GM12875 (cell line): Measurements from ENCODE around the gene PLCB3.

Experiments used
- H3K4me3 ChIP-seq: one replicate; pipeline ENCODE4 v1.5.1; 2011; ENCODE audit warnings: low read depth, low read length, control low read depth
- TF ChIP-seq, protein P1 (sequence below): IDR thresholded peaks from 2 replicates; pipeline ENCODE4 v1.5.1; 2011; ENCODE audit warnings: low read depth, mild to moderate bottlenecking, control low read depth, inconsistent platforms, low read length, moderate library complexity, borderline replicate concordance; ENCODE audit not compliant: insufficient read depth

Gene PLCB3

DNA sequence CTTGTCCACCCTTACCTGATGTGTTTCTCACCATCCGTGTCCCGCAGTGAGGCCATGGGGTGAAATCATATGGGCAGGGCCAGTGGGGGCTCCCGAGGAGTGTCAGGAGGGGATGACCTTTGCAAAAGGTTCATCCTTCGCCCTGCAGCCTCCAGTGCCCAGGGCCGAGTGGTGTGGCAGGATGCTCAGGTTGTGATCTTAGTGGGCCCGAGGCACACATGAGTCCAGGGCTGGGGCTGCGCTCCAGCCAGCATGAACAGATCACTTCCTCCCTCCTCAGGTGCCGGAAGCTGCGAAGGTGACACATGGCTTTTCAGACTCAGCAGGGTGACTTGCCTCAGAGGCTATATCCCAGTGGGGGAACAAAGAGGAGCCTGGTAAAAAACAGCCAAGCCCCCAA, 13.3 kb upstream of the PLCB3 start:
- TF ChIP-seq, protein P1, sequence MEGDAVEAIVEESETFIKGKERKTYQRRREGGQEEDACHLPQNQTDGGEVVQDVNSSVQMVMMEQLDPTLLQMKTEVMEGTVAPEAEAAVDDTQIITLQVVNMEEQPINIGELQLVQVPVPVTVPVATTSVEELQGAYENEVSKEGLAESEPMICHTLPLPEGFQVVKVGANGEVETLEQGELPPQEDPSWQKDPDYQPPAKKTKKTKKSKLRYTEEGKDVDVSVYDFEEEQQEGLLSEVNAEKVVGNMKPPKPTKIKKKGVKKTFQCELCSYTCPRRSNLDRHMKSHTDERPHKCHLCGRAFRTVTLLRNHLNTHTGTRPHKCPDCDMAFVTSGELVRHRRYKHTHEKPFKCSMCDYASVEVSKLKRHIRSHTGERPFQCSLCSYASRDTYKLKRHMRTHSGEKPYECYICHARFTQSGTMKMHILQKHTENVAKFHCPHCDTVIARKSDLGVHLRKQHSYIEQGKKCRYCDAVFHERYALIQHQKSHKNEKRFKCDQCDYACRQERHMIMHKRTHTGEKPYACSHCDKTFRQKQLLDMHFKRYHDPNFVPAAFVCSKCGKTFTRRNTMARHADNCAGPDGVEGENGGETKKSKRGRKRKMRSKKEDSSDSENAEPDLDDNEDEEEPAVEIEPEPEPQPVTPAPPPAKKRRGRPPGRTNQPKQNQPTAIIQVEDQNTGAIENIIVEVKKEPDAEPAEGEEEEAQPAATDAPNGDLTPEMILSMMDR, result no peak
- no peak overlapping the region for H3K4me3 ChIP-seq

DNA sequence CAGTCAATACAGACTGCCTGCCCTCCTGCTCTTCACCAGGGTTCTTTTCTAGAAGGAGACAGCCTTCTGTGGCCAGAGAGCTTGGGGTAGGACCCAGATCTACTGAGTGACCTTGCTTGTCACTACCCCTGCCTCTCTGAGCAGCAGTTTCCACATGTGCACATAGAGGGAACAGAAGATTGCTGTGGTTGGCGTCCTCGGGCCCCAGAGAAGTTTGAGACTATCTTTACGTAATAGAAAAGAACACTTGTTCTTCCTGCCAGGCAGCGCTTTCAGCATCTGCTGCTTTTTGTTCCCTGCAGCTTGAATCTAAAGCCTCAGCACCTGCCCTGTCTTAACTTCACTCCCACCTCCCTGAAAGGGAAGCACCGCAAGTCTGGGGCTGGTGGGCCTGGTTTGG, 12.3 kb upstream of the PLCB3 start:
- H3K4me3 ChIP-seq, result no peak overlapping the region
- TF ChIP-seq, protein P1, result no peak

DNA sequence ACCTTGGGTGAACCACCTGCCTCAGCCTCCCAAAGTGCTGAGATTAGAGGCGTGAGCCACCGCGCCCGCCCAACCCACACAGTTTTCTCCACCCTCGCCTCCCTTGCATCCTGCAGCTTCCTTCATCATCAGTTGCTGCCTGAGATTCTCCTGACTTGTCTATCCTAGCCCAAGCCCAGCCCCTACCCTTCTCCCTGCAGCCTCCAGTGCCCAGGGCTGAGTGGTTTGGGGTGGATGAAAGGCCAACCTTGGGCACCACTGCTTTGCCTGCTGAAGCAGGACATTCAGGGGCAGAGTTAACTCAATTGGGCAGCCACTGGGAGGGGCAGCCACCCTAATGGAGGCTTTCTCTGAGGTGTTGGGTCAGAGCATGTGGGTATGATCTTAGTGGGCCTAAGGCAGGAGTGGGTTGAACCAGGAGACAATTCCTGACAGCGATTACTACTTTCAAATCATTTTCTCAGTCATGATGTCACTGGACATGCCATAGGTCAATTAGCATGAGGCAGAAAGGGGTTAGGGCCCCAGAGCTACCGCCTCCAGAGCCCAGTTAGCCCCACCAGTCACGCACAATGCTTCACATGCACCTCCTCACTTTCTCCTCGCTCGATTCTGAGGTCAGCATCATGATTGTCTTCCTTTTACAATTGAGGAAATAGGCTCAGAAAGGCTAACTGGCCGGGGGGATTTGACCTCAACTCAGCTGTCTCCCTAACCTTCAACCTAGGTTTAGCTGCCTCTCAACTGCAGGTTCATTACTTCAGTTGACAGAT, 11.5 kb upstream of the PLCB3 start:
- peak overlapping the region; percentile 66 for H3K4me3 ChIP-seq

DNA sequence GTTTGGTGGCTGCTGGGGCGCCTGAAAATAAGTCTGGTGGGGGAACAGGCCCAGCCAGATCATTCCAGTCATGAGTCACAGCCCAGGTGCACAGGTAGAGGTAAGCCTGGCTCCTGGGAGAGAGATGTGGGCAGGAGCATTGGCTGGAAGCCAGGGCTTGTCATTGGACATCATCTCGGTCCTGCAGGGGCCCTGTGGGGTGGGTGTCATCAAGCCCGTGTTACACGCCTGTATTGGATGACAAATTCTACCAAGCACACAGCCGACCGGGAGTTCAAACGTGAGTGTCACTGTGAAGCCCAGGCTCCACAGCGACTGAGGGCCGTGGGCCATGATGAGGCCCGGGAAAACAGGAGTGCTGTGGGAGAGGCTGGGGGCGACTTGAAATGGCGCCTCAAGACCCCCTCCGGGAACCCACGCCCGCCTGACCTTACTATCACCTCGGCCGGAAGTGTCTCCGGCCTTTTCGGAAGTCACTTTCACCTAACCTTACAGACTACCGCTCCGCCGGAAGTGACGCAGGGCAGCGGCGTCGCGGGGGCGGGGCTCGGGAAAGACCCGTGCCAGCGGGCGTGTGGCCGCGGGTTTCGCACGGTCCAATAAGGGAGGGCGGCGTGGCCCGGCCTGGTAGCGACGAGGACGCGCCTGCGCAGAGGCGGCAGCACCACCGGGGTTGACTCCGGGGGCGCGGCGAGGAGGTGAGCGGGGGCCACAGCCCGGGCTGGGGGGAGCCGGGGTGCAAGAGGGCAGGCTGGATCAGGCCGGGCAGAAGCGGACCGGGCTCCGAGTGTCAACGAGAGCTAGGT, 10.7 kb upstream of the PLCB3 start, which contains the start of gene FKBP2:
FKBP2 (plus strand) TSS at position 661 of the 806 bp plus-strand sequence. CDS start 1,293 bp downstream, outside the sequence.
- TF ChIP-seq, protein P1, result no peak
- H3K4me3 ChIP-seq, result peak within 1 kb of the TSS; percentile 69

More for the DNA sequence above, 11.5 kb upstream of the PLCB3 start:
- TF ChIP-seq, protein P1, result no peak

DNA sequence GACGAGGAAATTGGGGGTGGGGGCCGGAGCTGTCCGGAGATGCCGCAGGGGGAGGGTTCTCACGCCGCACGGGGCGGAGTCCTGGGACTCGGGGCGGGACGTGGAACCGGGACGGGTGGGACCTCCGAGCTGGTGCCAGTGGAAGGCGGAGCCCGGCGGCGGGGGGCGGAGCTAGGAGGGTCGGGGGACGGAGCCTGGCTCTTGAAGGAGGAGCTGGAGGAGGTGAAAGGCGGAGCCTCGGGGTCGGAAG, 10.2 kb upstream of the PLCB3 start:
- TF ChIP-seq, protein P1, result no peak
- peak overlapping the region; percentile 66 for H3K4me3 ChIP-seq

DNA sequence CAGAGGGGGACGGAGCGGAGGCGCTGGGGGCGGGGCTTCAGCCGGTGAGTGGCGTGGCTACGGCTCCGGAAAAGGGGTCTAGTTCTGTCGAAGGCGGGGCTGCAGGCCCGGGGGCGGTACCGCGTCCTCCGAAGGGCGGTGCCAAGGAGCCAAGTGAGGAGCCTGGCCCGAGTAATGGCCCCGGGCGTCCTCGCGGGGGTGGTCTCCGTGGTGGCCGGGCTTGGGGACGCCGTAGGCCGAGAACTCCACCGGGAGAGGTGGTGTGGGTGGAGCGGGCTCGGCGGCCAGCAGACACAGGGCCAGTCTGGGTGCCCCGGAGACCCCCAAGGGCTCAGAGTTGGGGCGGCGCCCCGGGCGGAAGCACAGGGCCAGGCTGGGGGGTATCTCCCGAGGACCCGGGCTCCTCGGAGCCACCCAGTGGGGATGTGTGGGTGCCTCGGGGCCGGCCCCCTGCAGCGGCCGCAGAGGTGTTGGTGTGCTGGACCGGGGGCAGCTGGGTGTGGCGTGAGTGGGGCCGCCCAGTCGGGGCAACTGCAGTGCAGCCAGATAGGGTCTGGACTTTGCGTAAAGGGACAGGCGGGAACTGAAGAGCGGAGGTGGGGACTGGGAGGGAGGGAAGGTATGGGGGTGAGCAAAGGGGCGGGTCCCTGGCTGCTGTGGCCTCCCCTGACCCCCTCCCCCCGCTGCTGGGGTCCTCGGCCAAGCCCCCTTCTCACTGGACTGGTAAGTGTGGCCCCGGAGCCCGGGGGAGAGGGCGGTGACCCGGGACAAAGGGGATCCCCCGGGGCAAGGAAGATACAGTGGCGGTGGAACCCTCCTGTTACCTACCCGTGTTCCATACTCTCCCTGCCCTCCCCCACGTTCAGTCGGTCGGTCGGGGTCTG, 9.6 kb upstream of the PLCB3 start:
- TF ChIP-seq, protein P1, result no peak
- H3K4me3 ChIP-seq, result peak overlapping the region; percentile 69
